ENCODE measurements around the gene KCNH2. TPM values are rescaled to one million over a fixed set of nuclear protein-coding genes. Genes with fewer than 3 reads are reported as not detected.
A peak's percentile ranks its signal among the peaks of the same experiment; 100 is the strongest.

The KCNH2 gene
- polyA plus RNA-seq, 3 donors: not detected

- Histone ChIP-seq H3K4me1 (ENCODE audit: control insufficient read depth in 1 of 2, insufficient read depth in 2 of 2, low read length in 2 of 2) (no peaks in the 10 kb centered on the region), H3K27ac (ENCODE audit: low read depth in 1 of 2, low read length in 2 of 2) (no peak overlapping the region), H3K79me2 (ENCODE audit: insufficient read depth, low read length) (no peaks in the 10 kb centered on the region), H2AFZ (ENCODE audit: insufficient read depth, low read depth, low read length, poor library complexity, severe bottlenecking) (no peak overlapping the region), H3K36me3 (replicated peaks in 1 of 2; ENCODE audit: control insufficient read depth in 1 of 2, insufficient read depth in 2 of 2, low read length in 2 of 2) (no peaks in the 10 kb centered on the region), H3K4me2 (replicated peaks; ENCODE audit: extremely low read depth, low read length, poor library complexity, severe bottlenecking) (no peak overlapping the region), H3K9me3 (replicated peaks in 1 of 2; ENCODE audit: control insufficient read depth in 1 of 2, insufficient read depth in 1 of 2, low read length in 2 of 2) (no peaks in the 10 kb centered on the region), H3K4me3 (replicated peaks in 1 of 3; ENCODE audit: low read depth in 2 of 3, low read length in 3 of 3) (no peak overlapping the region), H4K20me1 (ENCODE audit: insufficient read depth, low read length) (no peaks in the 10 kb centered on the region), H3K27me3 (ENCODE audit: control insufficient read depth in 2 of 2, insufficient read depth in 2 of 2, low read length in 2 of 2) (peaks cover 2 to 39% of the 10 kb centered on the region in 2 donors), H3K9ac (ENCODE audit: insufficient read depth, low read length, poor library complexity, severe bottlenecking) (no peak overlapping the region)
- peaks cover 0 to 5% of the 10 kb centered on the region in 2 donors for H3K36me3 Mint-ChIP-seq
- H3K27ac Mint-ChIP-seq: no peak overlapping the region
- no peak for DNase-seq
- peaks cover 0 to 13% (median 2%) of the 10 kb centered on the region in 7 donors for H3K9me3 Mint-ChIP-seq
- TF ChIP-seq CTCF (IDR thresholded peaks at IDR 0.05): no peak
- intact Hi-C loops (cut with micrococcal nuclease): loop anchor here in 1 of 2 donors (5.0 kb wide), 1 partner anchor 151 kb away; no protein-coding TSS in a partner anchor
- WGBS (ENCODE audit: insufficient coverage): 87% methylated on average over 12 of the region's 17 CpGs
- H3K27me3 Mint-ChIP-seq (ENCODE audit: low read depth in 3 of 3): peaks cover 34 to 82% (median 48%) of the 10 kb centered on the region in 3 donors
- no peak overlapping the region for H3K4me3 Mint-ChIP-seq
- H3K4me1 Mint-ChIP-seq: peaks cover 12% of the 10 kb centered on the region
Observed at GRCh38 chr7:150961510-150962289, 16.4 kb downstream of the KCNH2 start.

GRCh38 chr7:150959739-150960734 lies 18.1 kb downstream of the KCNH2 start:
- Mint-ChIP-seq H3K27ac (no peak overlapping the region), H3K36me3 (peaks cover 0 to 7% of the 10 kb centered on the region in 2 donors), H3K27me3 (ENCODE audit: low read depth in 3 of 3) (peaks cover 41 to 85% (median 54%) of the 10 kb centered on the region in 3 donors), H3K9me3 (peaks cover 0 to 13% (median 2%) of the 10 kb centered on the region in 7 donors), H3K4me1 (peaks cover 12% of the 10 kb centered on the region), H3K4me3 (peak overlapping the region in 1 of 2 donors; percentile 76)
- no peak overlapping the region for H3K4me3 ChIP-seq (replicated peaks in 1 of 3; ENCODE audit: low read depth in 2 of 3, low read length in 3 of 3)
- DNase-seq: no peak
- H3K79me2 ChIP-seq (ENCODE audit: insufficient read depth, low read length): no peaks in the 10 kb centered on the region
- no peak overlapping the region for H3K4me2 ChIP-seq (replicated peaks; ENCODE audit: extremely low read depth, low read length, poor library complexity, severe bottlenecking)
- H3K4me1 ChIP-seq (ENCODE audit: control insufficient read depth in 1 of 2, insufficient read depth in 2 of 2, low read length in 2 of 2): no peaks in the 10 kb centered on the region
- no peaks in the 10 kb centered on the region for H4K20me1 ChIP-seq (ENCODE audit: insufficient read depth, low read length)
- TF ChIP-seq CTCF (IDR thresholded peaks at IDR 0.05): no peak
- H2AFZ ChIP-seq (ENCODE audit: insufficient read depth, low read depth, low read length, poor library complexity, severe bottlenecking): no peak overlapping the region
- intact Hi-C loops (cut with micrococcal nuclease): loop anchor here in 1 of 2 donors (5.0 kb wide), 1 partner anchor 152 kb away; no protein-coding TSS in a partner anchor
- no peak overlapping the region for H3K9ac ChIP-seq (ENCODE audit: insufficient read depth, low read length, poor library complexity, severe bottlenecking)
- H3K27ac ChIP-seq (ENCODE audit: low read depth in 1 of 2, low read length in 2 of 2): no peak overlapping the region
- peaks cover 2 to 51% of the 10 kb centered on the region in 2 donors for H3K27me3 ChIP-seq (ENCODE audit: control insufficient read depth in 2 of 2, insufficient read depth in 2 of 2, low read length in 2 of 2)
- 49% methylated on average over 18 of the region's 24 CpGs for WGBS (ENCODE audit: insufficient coverage)
- H3K36me3 ChIP-seq (replicated peaks in 1 of 2; ENCODE audit: control insufficient read depth in 1 of 2, insufficient read depth in 2 of 2, low read length in 2 of 2): no peaks in the 10 kb centered on the region
- no peaks in the 10 kb centered on the region for H3K9me3 ChIP-seq (replicated peaks in 1 of 2; ENCODE audit: control insufficient read depth in 1 of 2, insufficient read depth in 1 of 2, low read length in 2 of 2)
